Tibial nerve (tissue), 4 donors: ENCODE measurements around the gene FOXF2. TPM values are rescaled to one million over a fixed set of nuclear protein-coding genes. Genes with fewer than 3 reads are reported as not detected.

Experiments
- DNase-seq, 2 donors: peaks; one replicate each; pipeline ENCODE4 v3.0.0-alpha.2; 2019; ENCODE audit warnings: low spot score in 2 of 2
- H3K27ac ChIP-seq, 4 donors: fragments of 200-600 bp; sonication (generic) in 3 of 4; one replicate each; pipeline ENCODE4 v1.5.1; 2017 to 2019; ENCODE audit warnings: mild to moderate bottlenecking in 1 of 4
- H3K27me3 ChIP-seq, 2 donors: fragments of 200-600 bp; sonication (generic) in 1 of 2; one replicate each; pipeline versions ENCODE4 v1.5.1 to v1.6.0; 2017 to 2019
- H3K36me3 ChIP-seq, 3 donors: fragments of 200-600 bp; sonication (generic); one replicate each; pipeline ENCODE4 v1.5.1; 2018 to 2019
- H3K4me1 ChIP-seq, 4 donors: fragments of 200-600 bp; sonication (generic) in 3 of 4; one replicate each; pipeline ENCODE4 v1.5.1; 2017 to 2019
- H3K4me3 ChIP-seq, 4 donors: fragments of 200-600 bp; sonication (generic) in 3 of 4; one replicate each; pipeline ENCODE4 v1.5.1; 2017 to 2019; ENCODE audit warnings: mild to moderate bottlenecking in 1 of 4, moderate library complexity in 1 of 4
- H3K9me3 ChIP-seq, 4 donors: fragments of 200-600 bp; sonication (generic) in 3 of 4; one replicate each; pipeline ENCODE4 v1.5.1; 2017 to 2019
- EP300 ChIP-seq, 2 donors: sonication (generic); formaldehyde crosslinking; IDR thresholded peaks; one replicate each; pipeline ENCODE4 v1.6.1; 2017; ENCODE audit warnings: antibody characterized with exemption in 2 of 2, mild to moderate bottlenecking in 1 of 2
- POLR2A ChIP-seq, 2 donors: fragments of 450-650 bp; IDR thresholded peaks; one replicate each; pipeline ENCODE4 v1.6.1; 2017; ENCODE audit warnings: antibody characterized with exemption in 2 of 2, mild to moderate bottlenecking in 2 of 2, moderate library complexity in 2 of 2
- WGBS, 2 donors: methylation state at CpG; one replicate each; pipeline ENCODE4 v1.1.5; 2018; 5-methylcytosine and 5-hydroxymethylcytosine counted together
- total RNA-seq, 4 donors: library from RNA; depleted of rRNA; stranded (reverse); fragments of >200 nt; gene quantifications; one replicate each; pipeline ENCODE4 v1.1.0, GENCODE V29; 2016
- TF ChIP-seq, protein P1 (sequence below), 5 experiments: fragments of 200-600 bp in 3 of 5; fragments of 450-650 bp in 2 of 5; sonication (generic) in 3 of 5; IDR thresholded peaks; one replicate each; pipeline ENCODE4 v1.5.1; 2016 to 2019; ENCODE audit warnings: antibody characterized with exemption in 5 of 5, mild to moderate bottlenecking in 3 of 5, moderate library complexity in 2 of 5

The FOXF2 gene
- total RNA-seq, 4 donors from 2014 or later = 0.21 to 2.4 (median 0.71) TPM

DNA sequence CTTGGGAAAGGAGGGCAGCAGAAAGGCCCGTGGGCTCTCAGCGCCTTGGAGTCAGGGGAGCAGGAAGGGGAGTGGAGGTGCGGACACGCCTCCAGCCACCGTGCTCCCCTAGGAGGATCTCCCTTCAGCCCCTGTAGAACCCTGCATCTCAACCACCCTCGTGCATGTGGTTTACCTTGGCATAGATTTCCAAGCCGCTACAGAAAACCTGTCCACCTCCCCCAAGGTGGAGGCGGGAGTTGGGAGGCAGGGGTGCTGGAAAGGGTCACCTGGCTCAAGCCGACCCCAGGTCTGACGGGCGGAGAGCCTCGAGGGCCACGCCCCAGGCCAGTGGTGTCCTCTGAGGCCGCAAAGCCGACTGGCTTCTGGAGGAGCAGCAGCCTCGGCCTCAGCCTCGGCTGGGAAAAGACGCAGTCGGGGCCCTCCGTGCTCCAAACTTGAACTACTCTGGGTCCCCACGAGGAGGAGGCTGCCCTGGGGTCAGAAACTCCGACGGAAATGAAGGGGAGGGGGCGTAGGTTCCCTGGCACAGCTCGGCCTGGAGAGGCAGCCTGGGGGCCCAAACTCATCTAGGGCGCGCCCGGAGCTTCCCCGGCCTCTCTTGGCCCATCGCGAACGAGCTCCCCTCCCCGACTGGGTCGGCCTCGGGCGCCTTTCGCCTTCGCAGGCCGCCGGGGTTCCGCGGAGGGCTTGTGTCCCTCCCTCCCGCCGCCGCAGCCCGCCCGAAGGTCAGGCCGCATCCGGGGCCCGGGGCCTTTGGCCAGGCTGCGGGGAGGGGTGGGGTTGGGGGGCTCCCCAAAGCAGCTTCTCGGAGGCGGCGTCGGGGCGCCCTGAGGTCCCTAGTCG lies 6.3 kb upstream of the FOXF2 start:
- peaks cover 4 to 99% of the 10 kb centered on the region in 2 donors for H3K27me3 ChIP-seq
- TF ChIP-seq POLR2A (IDR thresholded peaks at IDR 0.05) = no peak
- TF ChIP-seq, protein P1, sequence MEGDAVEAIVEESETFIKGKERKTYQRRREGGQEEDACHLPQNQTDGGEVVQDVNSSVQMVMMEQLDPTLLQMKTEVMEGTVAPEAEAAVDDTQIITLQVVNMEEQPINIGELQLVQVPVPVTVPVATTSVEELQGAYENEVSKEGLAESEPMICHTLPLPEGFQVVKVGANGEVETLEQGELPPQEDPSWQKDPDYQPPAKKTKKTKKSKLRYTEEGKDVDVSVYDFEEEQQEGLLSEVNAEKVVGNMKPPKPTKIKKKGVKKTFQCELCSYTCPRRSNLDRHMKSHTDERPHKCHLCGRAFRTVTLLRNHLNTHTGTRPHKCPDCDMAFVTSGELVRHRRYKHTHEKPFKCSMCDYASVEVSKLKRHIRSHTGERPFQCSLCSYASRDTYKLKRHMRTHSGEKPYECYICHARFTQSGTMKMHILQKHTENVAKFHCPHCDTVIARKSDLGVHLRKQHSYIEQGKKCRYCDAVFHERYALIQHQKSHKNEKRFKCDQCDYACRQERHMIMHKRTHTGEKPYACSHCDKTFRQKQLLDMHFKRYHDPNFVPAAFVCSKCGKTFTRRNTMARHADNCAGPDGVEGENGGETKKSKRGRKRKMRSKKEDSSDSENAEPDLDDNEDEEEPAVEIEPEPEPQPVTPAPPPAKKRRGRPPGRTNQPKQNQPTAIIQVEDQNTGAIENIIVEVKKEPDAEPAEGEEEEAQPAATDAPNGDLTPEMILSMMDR (IDR thresholded peaks at IDR 0.05) = no peak
- TF ChIP-seq EP300 (IDR thresholded peaks at IDR 0.05) = no peak
- H3K4me3 ChIP-seq = no peak overlapping the region
- 4 to 6% methylated on average over 25 to 46 of the region's 57 CpGs for WGBS, 2 donors
- H3K36me3 ChIP-seq = no peaks in the 10 kb centered on the region
- no peak for DNase-seq
- peaks cover 0 to 74% (median 22%) of the 10 kb centered on the region in 4 donors for H3K4me1 ChIP-seq
- no peaks in the 10 kb centered on the region for H3K9me3 ChIP-seq
- no peak overlapping the region for H3K27ac ChIP-seq

GRCh38 chr6:1383729-1384548 lies 5.4 kb upstream of the FOXF2 start:
- no peak for DNase-seq
- Histone ChIP-seq H3K27me3 (peaks cover 4 to 99% of the 10 kb centered on the region in 2 donors), H3K9me3 (no peaks in the 10 kb centered on the region), H3K36me3 (no peaks in the 10 kb centered on the region), H3K27ac (no peak overlapping the region), H3K4me3 (no peak overlapping the region), H3K4me1 (peaks cover 0 to 74% (median 21%) of the 10 kb centered on the region in 4 donors)
- TF ChIP-seq POLR2A (IDR thresholded peaks at IDR 0.05) (no peak), EP300 (IDR thresholded peaks at IDR 0.05) (no peak)
- TF ChIP-seq, protein P1 (IDR thresholded peaks at IDR 0.05) = no peak
- 1 to 4% methylated on average over 49 to 56 of the region's 71 CpGs for WGBS, 2 donors

- Histone ChIP-seq H3K4me1 (peaks cover 0 to 73% (median 19%) of the 10 kb centered on the region in 4 donors), H3K27ac (no peak overlapping the region), H3K36me3 (no peaks in the 10 kb centered on the region), H3K4me3 (no peak overlapping the region), H3K9me3 (no peaks in the 10 kb centered on the region), H3K27me3 (peaks cover 0 to 97% of the 10 kb centered on the region in 2 donors)
- TF ChIP-seq, protein P1 (IDR thresholded peaks at IDR 0.05) = no peak
- TF ChIP-seq POLR2A (IDR thresholded peaks at IDR 0.05) = no peak
- no peak for TF ChIP-seq EP300 (IDR thresholded peaks at IDR 0.05)
- DNase-seq = no peak
- WGBS, 2 donors = 13 to 14% methylated on average over 32 to 34 of the region's 34 CpGs
Observed at GRCh38 chr6:1384549-1385128, 4.7 kb upstream of the FOXF2 start.

- Histone ChIP-seq H3K4me1 (peaks cover 0 to 72% (median 19%) of the 10 kb centered on the region in 4 donors), H3K36me3 (no peaks in the 10 kb centered on the region), H3K9me3 (no peaks in the 10 kb centered on the region), H3K27me3 (peaks cover 0 to 93% of the 10 kb centered on the region in 2 donors), H3K4me3 (no peak overlapping the region), H3K27ac (no peak overlapping the region)
- 37 to 38% methylated on average over 39 of the region's 39 CpGs for WGBS, 2 donors
- no peak for TF ChIP-seq EP300 (IDR thresholded peaks at IDR 0.05)
- TF ChIP-seq POLR2A (IDR thresholded peaks at IDR 0.05) = no peak
- TF ChIP-seq, protein P1 (IDR thresholded peaks at IDR 0.05) = no peak
- DNase-seq = no peak
Observed at GRCh38 chr6:1385129-1386037, 4.0 kb upstream of the FOXF2 start.
